ENCODE measurements around the gene DNAH2. TPM values are rescaled to one million over a fixed set of nuclear protein-coding genes. Genes with fewer than 3 reads are reported as not detected.

DNAH2 gene
- total and polyA plus RNA-seq, 2 of the 13 experiments (the other 11 are each of a cell fraction or from before 2014, with no cell fraction given) = not detected

GRCh38 chr17:7685533-7686221 is 31.9 kb upstream of the DNAH2 start (continued):
- TF ChIP-seq, protein P1, sequence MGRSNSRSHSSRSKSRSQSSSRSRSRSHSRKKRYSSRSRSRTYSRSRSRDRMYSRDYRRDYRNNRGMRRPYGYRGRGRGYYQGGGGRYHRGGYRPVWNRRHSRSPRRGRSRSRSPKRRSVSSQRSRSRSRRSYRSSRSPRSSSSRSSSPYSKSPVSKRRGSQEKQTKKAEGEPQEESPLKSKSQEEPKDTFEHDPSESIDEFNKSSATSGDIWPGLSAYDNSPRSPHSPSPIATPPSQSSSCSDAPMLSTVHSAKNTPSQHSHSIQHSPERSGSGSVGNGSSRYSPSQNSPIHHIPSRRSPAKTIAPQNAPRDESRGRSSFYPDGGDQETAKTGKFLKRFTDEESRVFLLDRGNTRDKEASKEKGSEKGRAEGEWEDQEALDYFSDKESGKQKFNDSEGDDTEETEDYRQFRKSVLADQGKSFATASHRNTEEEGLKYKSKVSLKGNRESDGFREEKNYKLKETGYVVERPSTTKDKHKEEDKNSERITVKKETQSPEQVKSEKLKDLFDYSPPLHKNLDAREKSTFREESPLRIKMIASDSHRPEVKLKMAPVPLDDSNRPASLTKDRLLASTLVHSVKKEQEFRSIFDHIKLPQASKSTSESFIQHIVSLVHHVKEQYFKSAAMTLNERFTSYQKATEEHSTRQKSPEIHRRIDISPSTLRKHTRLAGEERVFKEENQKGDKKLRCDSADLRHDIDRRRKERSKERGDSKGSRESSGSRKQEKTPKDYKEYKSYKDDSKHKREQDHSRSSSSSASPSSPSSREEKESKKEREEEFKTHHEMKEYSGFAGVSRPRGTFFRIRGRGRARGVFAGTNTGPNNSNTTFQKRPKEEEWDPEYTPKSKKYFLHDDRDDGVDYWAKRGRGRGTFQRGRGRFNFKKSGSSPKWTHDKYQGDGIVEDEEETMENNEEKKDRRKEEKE (IDR thresholded peaks at IDR 0.05) = no peak
- no peak for TF ChIP-seq ATF6 (CRISPR knock-in tag; conservative IDR thresholded peaks at IDR 0.05)
- no peak for TF ChIP-seq PHF8 (CRISPR knock-in tag; IDR thresholded peaks at IDR 0.05)
- no peak for TF ChIP-seq TERF1 (CRISPR knock-in tag; IDR thresholded peaks at IDR 0.05)
- TF ChIP-seq PHF20 (CRISPR knock-in tag; IDR thresholded peaks at IDR 0.05) = peak; percentile 77
- TF ChIP-seq ZBTB8A (CRISPR knock-in tag; IDR thresholded peaks at IDR 0.05; ENCODE audit: borderline replicate concordance, low read depth) = no peak
- no peak for TF ChIP-seq ZNF652 (CRISPR knock-in tag; IDR thresholded peaks at IDR 0.05; ENCODE audit: borderline replicate concordance, low read depth)
- TF ChIP-seq CREB3 (CRISPR knock-in tag; IDR thresholded peaks at IDR 0.05) = no peak
- TF ChIP-seq PHB2 (IDR thresholded peaks at IDR 0.05; ENCODE audit: partially characterized antibody) = no peak
- TF ChIP-seq U2AF1 (optimal IDR thresholded peaks at IDR 0.05; ENCODE audit: low read depth, low read length) = no peak
- 0 out of 2 replicates have a peak, but pooled peaks have one; percentile 56 for TF ChIP-seq ZNF605 (CRISPR knock-in tag; IDR thresholded peaks at IDR 0.05)
- TF ChIP-seq HOXD1 (CRISPR knock-in tag; IDR thresholded peaks at IDR 0.05) = no peak
- TF ChIP-seq PHF5A (CRISPR knock-in tag; IDR thresholded peaks at IDR 0.05; ENCODE audit: low read depth, unreplicated experiment) = no peak
- no peak for TF ChIP-seq PCBP1 (IDR thresholded peaks at IDR 0.05; ENCODE audit: borderline replicate concordance, low read depth, low read length)
- TF ChIP-seq MEF2D (CRISPR knock-in tag; IDR thresholded peaks at IDR 0.05) = peak; percentile 37; the same call in 1 of the 2 replicates
- no peak for TF ChIP-seq TCF12 (IDR thresholded peaks at IDR 0.05)
- no peak for TF ChIP-seq TCF12 (CRISPR knock-in tag; IDR thresholded peaks at IDR 0.05)
- no peak for TF ChIP-seq ZNF432 (CRISPR knock-in tag; IDR thresholded peaks at IDR 0.05; ENCODE audit: borderline replicate concordance)
- no peak for TF ChIP-seq CCAR2 (optimal IDR thresholded peaks at IDR 0.05; ENCODE audit: low read depth, low read length)
- peak; percentile 38; the same call in 1 of the 2 replicates for TF ChIP-seq ETV5 (CRISPR knock-in tag; IDR thresholded peaks at IDR 0.05; ENCODE audit: borderline replicate concordance)
- TF ChIP-seq MATR3 (CRISPR knock-in tag; IDR thresholded peaks at IDR 0.05) = no peak
- peak; percentile 57; the same call in 1 of the 2 replicates for TF ChIP-seq CHD2 (IDR thresholded peaks at IDR 0.05; ENCODE audit: low read depth, low read length)
- TF ChIP-seq ZIK1 (CRISPR knock-in tag; IDR thresholded peaks at IDR 0.05; ENCODE audit: borderline replicate concordance, low read depth) = no peak
- TF ChIP-seq NFE2L1 (CRISPR knock-in tag; IDR thresholded peaks at IDR 0.05; ENCODE audit: borderline replicate concordance) = no peak
